Loucy (cell line): ENCODE data around the gene IFI35.

Source experiments
- CTCF ChIP-seq: fragments of 200-600 bp; sonication (generic); conservative IDR thresholded peaks from 2 replicates; pipeline ENCODE4 v1.5.1; 2014; ENCODE audit warnings: mild to moderate bottlenecking, antibody characterized with exemption, low read length
- EZH2phosphoT487 ChIP-seq: fragments of 200-600 bp; IDR thresholded peaks from 2 replicates; pipeline ENCODE4 v1.6.1; 2018; ENCODE audit warnings: antibody characterized with exemption, mild to moderate bottlenecking, moderate library complexity, borderline replicate concordance

GRCh38 chr17:43034894-43035293 is 28.3 kb downstream of the IFI35 start:
- TF ChIP-seq CTCF (no peak), EZH2phosphoT487 (no peak)
